ENCODE measurements around the gene GRID2. TPM values are rescaled to one million over a fixed set of nuclear protein-coding genes. Genes with fewer than 3 reads are reported as not detected.

GRID2 gene
- total and polyA plus RNA-seq, 2 of the 4 experiments (the other 2 are of a cell fraction): under 0.01 TPM; not detected in 1

DNA sequence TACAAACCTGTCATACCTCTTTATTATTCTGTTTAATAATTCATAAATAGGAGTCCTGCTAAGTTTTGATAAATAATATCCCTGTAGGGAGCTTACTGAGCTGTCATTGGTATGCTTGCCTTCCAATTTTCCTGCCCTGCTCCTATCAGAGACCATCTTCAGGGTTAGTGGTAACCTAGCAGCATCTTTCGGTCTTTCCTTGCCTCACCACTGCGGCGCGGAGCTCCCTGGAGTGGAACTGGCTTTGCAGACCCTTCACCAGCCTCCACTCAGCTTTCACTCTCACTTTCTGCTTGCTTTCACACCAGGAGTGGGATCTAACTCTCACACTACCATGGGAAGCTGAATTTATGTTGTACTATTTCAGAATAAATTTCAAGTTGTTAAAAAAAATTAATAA is 1043.1 kb downstream of the GRID2 start:
- Histone ChIP-seq H3K4me3 (ENCODE audit: insufficient read depth, low read depth, low read length) (no peak overlapping the region), H3K56ac (ENCODE audit: extremely low read depth, insufficient read depth, low read length) (no peak overlapping the region), H2AK5ac (ENCODE audit: low read depth, low read length) (no peak overlapping the region), H4K8ac (ENCODE audit: low read depth in 2 of 2, low read length in 2 of 2) (no peak overlapping the region), H3K9me3 (ENCODE audit: control insufficient read depth, insufficient read depth, low read length) (no peaks in the 10 kb centered on the region), H3K9me1 (ENCODE audit: insufficient read depth, low read length) (no peaks in the 10 kb centered on the region), H3K18ac (ENCODE audit: low read depth, low read length) (no peak overlapping the region), H2BK15ac (ENCODE audit: low read depth, low read length) (no peak overlapping the region), H3K27me3 (ENCODE audit: control insufficient read depth, insufficient read depth, low read length) (no peaks in the 10 kb centered on the region; the same call in 1 of the 2 replicates), H3K27ac (ENCODE audit: insufficient read depth, low read length) (no peak overlapping the region), H3K9ac (ENCODE audit: low read depth, low read length) (no peak overlapping the region), H3K14ac (replicated peaks; ENCODE audit: low read depth, low read length) (no peak overlapping the region), H3K23ac (ENCODE audit: low read depth, low read length) (no peak overlapping the region), H4K20me1 (ENCODE audit: insufficient read depth, low read length) (no peaks in the 10 kb centered on the region), H2BK5ac (ENCODE audit: low read depth, low read length, poor library complexity, severe bottlenecking) (no peak overlapping the region), H2BK20ac (ENCODE audit: low read depth, low read length) (no peak overlapping the region), H3K4me1 (ENCODE audit: control insufficient read depth, insufficient read depth, low read length) (no peaks in the 10 kb centered on the region), H4K91ac (ENCODE audit: insufficient read depth, low read depth, low read length) (no peak overlapping the region), H4K5ac (ENCODE audit: low read depth, low read length) (no peak overlapping the region), H2BK120ac (ENCODE audit: low read depth, low read length) (no peak overlapping the region), H2AK9ac (replicated peaks; ENCODE audit: low read depth, low read length, poor library complexity) (no peak overlapping the region), H2AFZ (replicated peaks; ENCODE audit: low read length, poor library complexity) (no peak overlapping the region), H3K79me1 (ENCODE audit: low read depth in 1 of 2, low read length in 2 of 2) (no peaks in the 10 kb centered on the region), H3K4ac (ENCODE audit: low read depth, low read length) (no peak overlapping the region), H3K36me3 (ENCODE audit: control insufficient read depth, insufficient read depth, low read length) (no peaks in the 10 kb centered on the region), H3K4me2 (ENCODE audit: low read depth, low read length) (no peak overlapping the region)
- POLR2A ChIA-PET (ENCODE audit: unreplicated experiment): no interaction called here
- DNase-seq (no peak), ATAC-seq (ENCODE audit: low read depth) (no peak)
- TF ChIP-seq ELK1 (IDR thresholded peaks at IDR 0.05; ENCODE audit: borderline replicate concordance, low read depth, low read length) (no peak), MXI1 (IDR thresholded peaks at IDR 0.05; ENCODE audit: borderline replicate concordance, low read depth, low read length) (no peak), MAFK (IDR thresholded peaks at IDR 0.05; ENCODE audit: low read depth, low read length) (no peak), NFE2L2 (IDR thresholded peaks at IDR 0.05; ENCODE audit: low read depth, low read length) (no peak), RFX5 (IDR thresholded peaks at IDR 0.05; ENCODE audit: low read depth, low read length) (no peak), CHD1 (IDR thresholded peaks at IDR 0.05; ENCODE audit: low read depth, low read length) (no peak), SMC3 (IDR thresholded peaks at IDR 0.05; ENCODE audit: low read depth, low read length) (no peak), POLR2A (IDR thresholded peaks at IDR 0.05; ENCODE audit: low read depth, low read length) (no peak), CEBPB (IDR thresholded peaks at IDR 0.05; ENCODE audit: low read depth, low read length) (no peak), RCOR1 (IDR thresholded peaks at IDR 0.05; ENCODE audit: insufficient replicate concordance, low read length) (no peak), MAZ (IDR thresholded peaks at IDR 0.05; ENCODE audit: borderline replicate concordance, low read depth, low read length) (no peak), FOS (IDR thresholded peaks at IDR 0.05; ENCODE audit: low read depth, low read length) (no peak)
- TF ChIP-seq, protein P1, sequence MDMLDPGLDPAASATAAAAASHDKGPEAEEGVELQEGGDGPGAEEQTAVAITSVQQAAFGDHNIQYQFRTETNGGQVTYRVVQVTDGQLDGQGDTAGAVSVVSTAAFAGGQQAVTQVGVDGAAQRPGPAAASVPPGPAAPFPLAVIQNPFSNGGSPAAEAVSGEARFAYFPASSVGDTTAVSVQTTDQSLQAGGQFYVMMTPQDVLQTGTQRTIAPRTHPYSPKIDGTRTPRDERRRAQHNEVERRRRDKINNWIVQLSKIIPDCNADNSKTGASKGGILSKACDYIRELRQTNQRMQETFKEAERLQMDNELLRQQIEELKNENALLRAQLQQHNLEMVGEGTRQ (IDR thresholded peaks at IDR 0.05; ENCODE audit: low read depth, low read length): no peak
- dilution Hi-C loops (cut with HindIII; ENCODE audit: low sequenced_read_pairs, unreplicated experiment): no loop called here
- WGBS, 2 experiments (ENCODE audit: extremely low coverage in 2 of 2, insufficient read length in 1 of 2): no CpG with 5 or more reads among the region's 4 CpGs
- CTCF ChIA-PET: no interaction called here
- intact Hi-C loops (cut with micrococcal nuclease): no loop called here
- in situ Hi-C loops (cut with MboI; ENCODE audit: low sequenced_read_pairs): no loop called here
- no TSS peak for BruUV-seq (replicated peaks)
